Memory B cell (primary cell): ENCODE measurements around the gene CCDC154.

Experiments used
- ATAC-seq: fragments of 150-1000 bp; cut with Tn5 transposase; 2 replicates; pipeline ENCODE4 v1.10.0; 2021; ENCODE audit warnings: low read depth, mild to moderate bottlenecking, moderate library complexity
- DNase-seq, 2 donors: peaks; one replicate each; pipeline ENCODE4 v3.0.0; 2022; ENCODE audit warnings: low spot score in 2 of 2
- H3K27ac Mint-ChIP-seq: one replicate; pipeline ENCODE4 v1.8.0; 2022; ENCODE audit warnings: mild to moderate bottlenecking, moderate library complexity, mixed read lengths
- H3K27me3 Mint-ChIP-seq: one replicate; pipeline ENCODE4 v1.8.0; 2022; ENCODE audit warnings: mixed read lengths
- H3K36me3 Mint-ChIP-seq: one replicate; pipeline ENCODE4 v1.8.0; 2022; ENCODE audit warnings: mild to moderate bottlenecking, mixed read lengths
- H3K4me1 Mint-ChIP-seq: one replicate; pipeline ENCODE4 v1.8.0; 2022; ENCODE audit warnings: mixed read lengths
- H3K4me3 Mint-ChIP-seq: one replicate; pipeline ENCODE4 v1.8.0; 2022; ENCODE audit warnings: mild to moderate bottlenecking, moderate library complexity, mixed read lengths
- H3K9me3 Mint-ChIP-seq: one replicate; pipeline ENCODE4 v1.8.0; 2022; ENCODE audit warnings: mixed read lengths

The CCDC154 gene

GRCh38 chr16:1443980-1444729 is at the start of gene CCDC154:
Gene CCDC154, minus strand, starts transcription at chr16:1444556. Its CDS starts 234 bp downstream, at chr16:1444322.
- Mint-ChIP-seq H3K4me1 (peaks cover 2% of the 10 kb centered on the region), H3K36me3 (peaks cover 4% of the 10 kb centered on the region), H3K27me3 (no peaks in the 10 kb centered on the region), H3K27ac (peak within 1 kb of the TSS; percentile 97), H3K9me3 (no peaks in the 10 kb centered on the region), H3K4me3 (peak within 1 kb of the TSS; percentile 80)
- ATAC-seq: no peak
- DNase-seq: no peak

- no peak for DNase-seq
- Mint-ChIP-seq H3K4me1 (peaks cover 16% of the 10 kb centered on the region), H3K27ac (peak overlapping the region; percentile 99), H3K4me3 (peak overlapping the region; percentile 96), H3K9me3 (no peaks in the 10 kb centered on the region), H3K36me3 (peaks cover 8% of the 10 kb centered on the region), H3K27me3 (no peaks in the 10 kb centered on the region)
- ATAC-seq: peak; percentile 4
These were observed 49.4 kb upstream of the CCDC154 start for GRCh38 chr16:1493746-1494094.

DNA sequence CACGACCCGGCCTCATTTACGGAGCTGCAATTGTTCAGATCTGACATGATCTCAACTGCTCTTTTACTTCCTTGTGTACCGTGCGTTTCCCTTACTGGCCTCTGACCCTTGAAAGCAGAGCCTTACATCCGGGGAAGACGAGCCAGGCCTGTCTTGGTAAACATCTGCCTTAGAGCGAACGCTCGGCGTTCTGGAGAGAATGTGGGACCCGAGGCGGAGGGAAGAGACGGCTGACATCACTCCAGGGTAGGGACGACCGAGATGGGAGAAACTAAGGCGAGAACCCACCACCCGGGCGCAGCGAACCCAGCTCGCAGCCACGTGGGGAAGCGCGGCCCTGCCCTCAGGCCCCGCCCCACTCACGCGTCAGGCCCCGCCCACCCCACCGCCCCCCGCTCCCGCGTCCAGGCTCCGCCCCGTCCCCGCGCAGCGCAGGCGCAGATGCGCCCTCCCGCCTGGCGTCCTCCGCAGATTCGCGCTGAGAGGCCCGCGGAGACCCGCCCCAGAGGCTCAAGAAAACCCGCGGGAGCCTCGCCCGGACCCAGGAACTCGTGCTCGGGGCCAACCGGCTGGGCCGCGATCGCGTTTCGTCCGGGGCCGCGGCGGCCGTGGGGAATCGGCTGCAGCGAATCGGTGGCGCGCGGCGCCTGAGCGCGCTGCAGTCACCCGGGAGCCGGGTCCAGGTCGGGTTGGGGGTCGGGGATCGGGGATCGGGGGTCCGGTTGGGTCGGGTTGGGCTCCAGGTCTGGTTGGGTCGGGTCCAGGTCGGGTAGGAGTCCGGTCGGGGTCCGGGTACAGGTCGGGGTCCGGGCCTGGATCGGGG is 48.8 kb upstream of the CCDC154 start, which contains the start of gene TELO2:
Gene TELO2 (plus strand): TSS at position 438 of the 823 bp plus-strand sequence. CDS start 922 bp downstream, outside the sequence.
- H3K27ac Mint-ChIP-seq: peak within 1 kb of the TSS; percentile 99
- peak within 1 kb of the TSS; percentile 96 for H3K4me3 Mint-ChIP-seq
- peak; percentile 87 for ATAC-seq
- no peaks in the 10 kb centered on the region for H3K27me3 Mint-ChIP-seq
- H3K4me1 Mint-ChIP-seq: peaks cover 16% of the 10 kb centered on the region
- DNase-seq: peak; percentile 87 to 91
- peaks cover 6% of the 10 kb centered on the region for H3K36me3 Mint-ChIP-seq
- H3K9me3 Mint-ChIP-seq: no peaks in the 10 kb centered on the region

DNA sequence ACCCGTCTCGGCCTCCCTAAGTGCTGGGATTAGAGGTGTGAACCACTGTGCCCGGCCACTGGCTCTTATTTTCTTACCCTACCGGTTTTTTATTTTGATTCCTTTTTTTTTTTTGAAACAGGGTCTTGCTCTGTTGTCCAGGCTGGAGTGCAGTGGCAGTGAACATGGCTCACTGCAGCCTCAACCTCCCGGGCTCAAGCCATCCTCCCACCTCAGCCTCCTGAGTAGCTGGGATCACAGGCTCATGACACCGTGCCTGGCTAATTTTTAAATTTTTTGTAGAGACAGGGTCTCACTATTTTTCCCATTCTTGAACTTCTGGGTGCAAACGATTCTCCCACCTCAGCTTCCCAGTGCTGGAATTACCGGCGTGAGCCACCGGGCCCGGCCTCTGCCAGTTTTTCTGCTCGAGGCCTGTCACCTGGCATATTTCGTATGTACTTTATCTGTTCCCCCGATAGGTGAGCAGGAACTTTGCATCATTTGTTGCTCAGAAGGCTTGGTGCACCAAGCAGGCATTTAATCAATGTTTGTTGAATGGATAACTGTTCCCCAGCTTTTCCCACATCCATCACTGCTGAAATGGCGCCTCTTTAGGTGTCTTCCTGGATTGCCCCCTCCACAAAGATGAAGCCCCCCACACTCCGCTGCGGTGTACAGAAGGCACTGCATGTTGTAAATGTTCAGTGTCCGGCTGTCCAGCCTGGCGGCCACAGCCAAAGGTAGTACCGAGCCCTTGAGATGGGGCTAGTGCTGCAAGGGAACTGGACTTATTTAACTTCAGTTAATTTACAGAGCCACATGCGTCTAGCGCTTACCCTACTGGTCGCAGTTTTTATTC is 47.9 kb upstream of the CCDC154 start:
- Mint-ChIP-seq H3K4me3 (peak overlapping the region; percentile 96), H3K36me3 (peaks cover 2% of the 10 kb centered on the region), H3K9me3 (no peaks in the 10 kb centered on the region), H3K4me1 (peaks cover 16% of the 10 kb centered on the region), H3K27ac (peak overlapping the region; percentile 99), H3K27me3 (no peaks in the 10 kb centered on the region)
- no peak for DNase-seq
- ATAC-seq: no peak

DNA sequence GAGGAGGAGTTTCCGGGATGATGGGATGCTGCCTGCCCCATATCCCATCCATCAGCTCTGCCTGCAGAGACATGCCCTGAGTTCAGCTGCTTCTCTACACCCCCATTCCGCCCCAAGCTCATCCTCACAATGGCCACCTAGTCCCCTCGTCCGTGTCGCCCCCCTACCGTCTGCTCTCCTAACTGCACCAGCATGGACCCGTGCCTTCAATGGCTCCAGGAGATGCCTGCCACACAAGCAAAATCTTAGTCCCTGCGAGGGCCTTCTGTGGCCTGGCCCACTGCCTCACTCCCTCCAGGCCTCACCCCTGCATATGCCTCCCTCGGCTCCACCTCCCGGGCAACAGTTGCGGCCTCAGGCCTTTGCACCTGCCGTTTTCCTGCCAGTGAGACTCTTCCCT is 47.0 kb upstream of the CCDC154 start:
- Mint-ChIP-seq H3K4me3 (no peak overlapping the region), H3K27ac (no peak overlapping the region), H3K36me3 (no peaks in the 10 kb centered on the region), H3K9me3 (no peaks in the 10 kb centered on the region), H3K4me1 (peaks cover 16% of the 10 kb centered on the region), H3K27me3 (no peaks in the 10 kb centered on the region)
- ATAC-seq (no peak), DNase-seq (no peak)

GRCh38 chr16:1489077-1489476 is 44.7 kb upstream of the CCDC154 start:
- no peaks in the 10 kb centered on the region for H3K9me3 Mint-ChIP-seq
- H3K4me1 Mint-ChIP-seq: peaks cover 14% of the 10 kb centered on the region
- no peak for DNase-seq
- H3K27me3 Mint-ChIP-seq: no peaks in the 10 kb centered on the region
- peaks cover 1% of the 10 kb centered on the region for H3K36me3 Mint-ChIP-seq
- H3K4me3 Mint-ChIP-seq: no peak overlapping the region
- no peak overlapping the region for H3K27ac Mint-ChIP-seq
- ATAC-seq: no peak

GRCh38 chr16:1488619-1489018 is 44.3 kb upstream of the CCDC154 start, which contains the start of gene PTX4:
Gene PTX4, minus strand, starts transcription at chr16:1488944. Its CDS starts 35 bp downstream, at chr16:1488909.
- no peaks in the 10 kb centered on the region for H3K9me3 Mint-ChIP-seq
- no peak for ATAC-seq
- DNase-seq: no peak
- peaks cover 1% of the 10 kb centered on the region for H3K36me3 Mint-ChIP-seq
- no peaks in the 10 kb centered on the region for H3K27me3 Mint-ChIP-seq
- no peak within 1 kb of the TSS for H3K27ac Mint-ChIP-seq
- no peak within 1 kb of the TSS for H3K4me3 Mint-ChIP-seq
- peaks cover 11% of the 10 kb centered on the region for H3K4me1 Mint-ChIP-seq

- Mint-ChIP-seq H3K36me3 (peaks cover 1% of the 10 kb centered on the region), H3K27me3 (no peaks in the 10 kb centered on the region), H3K9me3 (no peaks in the 10 kb centered on the region), H3K27ac (no peak overlapping the region), H3K4me1 (peaks cover 11% of the 10 kb centered on the region), H3K4me3 (no peak overlapping the region)
- no peak for DNase-seq
- no peak for ATAC-seq
These were observed 43.8 kb upstream of the CCDC154 start for GRCh38 chr16:1488054-1488601.

DNA sequence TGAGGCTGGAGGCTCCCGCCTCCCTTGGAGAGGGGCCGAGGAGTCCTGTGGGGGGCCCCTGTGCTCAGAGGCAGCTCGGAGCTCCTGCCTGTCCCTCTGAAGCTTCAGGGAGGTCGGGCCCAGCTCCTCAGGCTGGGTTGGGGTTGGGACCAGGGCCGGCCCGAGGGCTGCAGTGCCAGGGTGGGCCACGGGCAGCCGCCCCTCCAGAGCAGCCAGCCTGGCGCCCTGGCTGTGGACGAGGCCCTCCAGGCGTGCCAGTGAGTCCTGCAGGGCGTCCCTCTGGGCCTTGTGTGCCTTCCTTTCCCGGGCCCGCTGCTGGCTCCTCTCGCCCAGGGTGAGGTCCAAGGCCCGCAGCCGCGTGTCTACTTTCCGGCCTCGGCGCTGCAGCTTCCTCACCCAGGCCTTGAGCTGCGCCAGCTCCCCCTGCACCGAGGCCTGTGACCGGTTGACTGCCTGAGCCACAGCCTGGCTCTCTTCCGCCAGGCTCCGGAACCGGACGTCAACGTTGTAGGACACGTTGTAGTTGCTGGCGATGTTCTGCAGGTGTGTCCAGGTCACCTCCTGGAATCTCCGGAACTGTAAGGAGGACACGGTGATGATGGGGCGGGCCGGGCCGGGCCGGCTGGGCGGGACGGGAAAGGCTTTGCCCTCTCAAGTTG is 43.2 kb upstream of the CCDC154 start:
- no peak for ATAC-seq
- H3K27ac Mint-ChIP-seq: no peak overlapping the region
- H3K9me3 Mint-ChIP-seq: no peaks in the 10 kb centered on the region
- no peak overlapping the region for H3K4me3 Mint-ChIP-seq
- H3K27me3 Mint-ChIP-seq: no peaks in the 10 kb centered on the region
- no peak for DNase-seq
- H3K36me3 Mint-ChIP-seq: peaks cover 1% of the 10 kb centered on the region
- peaks cover 7% of the 10 kb centered on the region for H3K4me1 Mint-ChIP-seq

- peaks cover 3% of the 10 kb centered on the region for H3K4me1 Mint-ChIP-seq
- ATAC-seq (no peak), DNase-seq (no peak)
- H3K9me3 Mint-ChIP-seq: no peaks in the 10 kb centered on the region
- no peak overlapping the region for H3K4me3 Mint-ChIP-seq
- H3K36me3 Mint-ChIP-seq: peaks cover 1% of the 10 kb centered on the region
- no peak overlapping the region for H3K27ac Mint-ChIP-seq
- H3K27me3 Mint-ChIP-seq: no peaks in the 10 kb centered on the region
These were observed 42.4 kb upstream of the CCDC154 start for GRCh38 chr16:1486551-1487390.

- no peaks in the 10 kb centered on the region for H3K9me3 Mint-ChIP-seq
- H3K27me3 Mint-ChIP-seq: no peaks in the 10 kb centered on the region
- no peak for ATAC-seq
These were observed 41.6 kb upstream of the CCDC154 start for GRCh38 chr16:1485847-1486496.

More at GRCh38 chr16:1485847-1486496, 41.6 kb upstream of the CCDC154 start:
- Mint-ChIP-seq H3K36me3 (peaks cover 1% of the 10 kb centered on the region), H3K4me1 (peaks cover 8% of the 10 kb centered on the region), H3K27ac (no peak overlapping the region), H3K4me3 (no peak overlapping the region)
- DNase-seq: no peak
